Gastrocnemius medialis (tissue), 4 donors: Measurements from ENCODE around the gene ARHGAP10. TPM values are rescaled to one million over a fixed set of nuclear protein-coding genes. Genes with fewer than 3 reads are reported as not detected.

ENCODE experiments used
- ATAC-seq, 2 donors: fragments of 150-250 bp; one replicate each; pipeline ENCODE4 v1.9.1; 2016
- DNase-seq, 2 donors: peaks; one replicate each; pipeline ENCODE4 v3.0.0-alpha.2; 2019
- H3K27ac ChIP-seq, 4 donors: fragments of 200-600 bp; sonication (generic); 1 replicate in 1 of 4; 2 replicates in 3 of 4; pipeline ENCODE4 v1.5.1; 2016 to 2018; ENCODE audit warnings: mild to moderate bottlenecking in 2 of 4, moderate library complexity in 1 of 4
- H3K27me3 ChIP-seq, 3 donors: fragments of 200-600 bp; sonication (generic) in 2 of 3; 1 replicate in 1 of 3; 2 replicates in 2 of 3; pipeline versions ENCODE4 v1.5.1 to v1.6.0; 2016 to 2019; ENCODE audit warnings: mild to moderate bottlenecking in 1 of 3, moderate library complexity in 1 of 3
- H3K36me3 ChIP-seq, 2 donors: fragments of 200-600 bp; sonication (generic) in 1 of 2; one replicate each; pipeline ENCODE4 v1.5.1; 2017 to 2018
- H3K4me1 ChIP-seq, 2 donors: fragments of 200-600 bp; sonication (generic) in 1 of 2; one replicate each; pipeline ENCODE4 v1.5.1; 2016 to 2017; ENCODE audit warnings: mild to moderate bottlenecking in 2 of 2
- H3K4me3 ChIP-seq, 4 donors: fragments of 200-600 bp; sonication (generic) in 3 of 4; 1 replicate in 1 of 4; 2 replicates in 3 of 4; pipeline ENCODE4 v1.5.1; 2016 to 2019; ENCODE audit warnings: mild to moderate bottlenecking in 2 of 4
- H3K9me3 ChIP-seq, 3 donors: fragments of 200-600 bp; sonication (generic) in 2 of 3; 1 replicate in 1 of 3; 2 replicates in 2 of 3; pipeline ENCODE4 v1.5.1; 2016 to 2019
- CTCF ChIP-seq, 5 experiments: fragments of 450-650 bp in 3 of 5; fragments of 200-600 bp in 2 of 5; sonication (generic) in 2 of 5; IDR thresholded peaks in 4 of 5; conservative IDR thresholded peaks in 1 of 5; 1 replicate in 4 of 5; 2 replicates in 1 of 5; pipeline ENCODE4 v1.5.1; 2016 to 2019; ENCODE audit warnings: antibody characterized with exemption in 5 of 5, mild to moderate bottlenecking in 3 of 5, moderate library complexity in 3 of 5
- POLR2A ChIP-seq, 2 donors: fragments of 450-650 bp; IDR thresholded peaks; one replicate each; pipeline ENCODE4 v1.6.1; 2017; ENCODE audit warnings: antibody characterized with exemption in 2 of 2, mild to moderate bottlenecking in 2 of 2, moderate library complexity in 2 of 2
- in situ Hi-C, 4 donors: fragments of 200-750 bp; cut with MboI; loops; one replicate each; pipeline versions ENCODE4 v1.15.0 to v1.8.0; 2017; ENCODE audit warnings: low sequenced_read_pairs in 4 of 4
- intact Hi-C: fragments of 100-400 bp; cut with DNase I; formaldehyde crosslinking; loops from one replicate; pipeline ENCODE4 v1.15.1; 2023; ENCODE audit warnings: low total_unique reads
- total RNA-seq, 4 donors: library from RNA; depleted of rRNA; stranded (reverse); fragments of >200 nt; gene quantifications; one replicate each; pipeline versions ENCODE4 v1.1.0 to v1.2.3, GENCODE V29; 2016

The ARHGAP10 gene
- total RNA-seq, 4 donors from 2014 or later = 22.1 to 34.6 (median 28.0) TPM

- no peak for ATAC-seq
These were observed 16.0 kb downstream of the ARHGAP10 start for GRCh38 chr4:147747787-147748454.

GRCh38 chr4:147749811-147750321 lies 18.0 kb downstream of the ARHGAP10 start:
- no peak for ATAC-seq
- H3K27ac ChIP-seq = no peak overlapping the region
- peaks cover 31 to 35% of the 10 kb centered on the region in 2 donors for H3K4me1 ChIP-seq
- H3K9me3 ChIP-seq = no peaks in the 10 kb centered on the region
- DNase-seq = no peak
- H3K27me3 ChIP-seq = no peaks in the 10 kb centered on the region
- H3K4me3 ChIP-seq = no peak overlapping the region
- H3K36me3 ChIP-seq = no peaks in the 10 kb centered on the region
- in situ Hi-C loops (no loop called here), intact Hi-C loops (no loop called here)
- no peak for TF ChIP-seq CTCF (IDR thresholded peaks at IDR 0.05 in 4 of 5, conservative IDR thresholded peaks at IDR 0.05 in 1 of 5)
- no peak for TF ChIP-seq POLR2A (IDR thresholded peaks at IDR 0.05)

More at GRCh38 chr4:147747787-147748454, 16.0 kb downstream of the ARHGAP10 start:
- in situ Hi-C loops = no loop called here
- Histone ChIP-seq H3K4me1 (peaks cover 17 to 27% of the 10 kb centered on the region in 2 donors), H3K27ac (no peak overlapping the region), H3K4me3 (no peak overlapping the region), H3K9me3 (no peaks in the 10 kb centered on the region), H3K36me3 (no peaks in the 10 kb centered on the region), H3K27me3 (no peaks in the 10 kb centered on the region)
- intact Hi-C loops = no loop called here
- DNase-seq = no peak
- TF ChIP-seq POLR2A (IDR thresholded peaks at IDR 0.05) = no peak
- TF ChIP-seq CTCF (IDR thresholded peaks at IDR 0.05 in 4 of 5, conservative IDR thresholded peaks at IDR 0.05 in 1 of 5) = no peak

- peaks cover 34 to 43% of the 10 kb centered on the region in 2 donors for H3K4me1 ChIP-seq
- intact Hi-C loops = no loop called here
- no peaks in the 10 kb centered on the region for H3K36me3 ChIP-seq
- H3K4me3 ChIP-seq = no peak overlapping the region
- DNase-seq = no peak
- ATAC-seq = no peak
- H3K27ac ChIP-seq = no peak overlapping the region
- in situ Hi-C loops = no loop called here
- no peaks in the 10 kb centered on the region for H3K27me3 ChIP-seq
- no peaks in the 10 kb centered on the region for H3K9me3 ChIP-seq
- TF ChIP-seq POLR2A (IDR thresholded peaks at IDR 0.05) (no peak), CTCF (IDR thresholded peaks at IDR 0.05 in 4 of 5, conservative IDR thresholded peaks at IDR 0.05 in 1 of 5) (no peak)
These were observed 21.2 kb downstream of the ARHGAP10 start for GRCh38 chr4:147753047-147753446.

- peak overlapping the region in 2 of 4 donors; percentile 5 to 35 for H3K27ac ChIP-seq
- no peak for ATAC-seq
- intact Hi-C loops = no loop called here
These were observed 22.2 kb downstream of the ARHGAP10 start for GRCh38 chr4:147754037-147754445.

More at GRCh38 chr4:147754037-147754445, 22.2 kb downstream of the ARHGAP10 start:
- Histone ChIP-seq H3K36me3 (no peaks in the 10 kb centered on the region), H3K4me1 (peaks cover 33 to 43% of the 10 kb centered on the region in 2 donors), H3K4me3 (no peak overlapping the region), H3K9me3 (no peaks in the 10 kb centered on the region), H3K27me3 (no peaks in the 10 kb centered on the region)
- TF ChIP-seq CTCF (IDR thresholded peaks at IDR 0.05 in 4 of 5, conservative IDR thresholded peaks at IDR 0.05 in 1 of 5) (no peak), POLR2A (IDR thresholded peaks at IDR 0.05) (no peak)
- in situ Hi-C loops = no loop called here
- no peak for DNase-seq
